ENCODE measurements around the gene TEX14. TPM values are rescaled to one million over a fixed set of nuclear protein-coding genes. Genes with fewer than 3 reads are reported as not detected.

TEX14 gene
- total RNA-seq, 6 donors from 2014 or later, result 0.10 to 1.4 (median 0.63) TPM

- DNase-seq, result no peak
- 92 to 100% methylated on average over 1 of the region's 1 CpG for WGBS, 2 donors
- no peaks in the 10 kb centered on the region for H3K4me1 ChIP-seq
- H3K9me3 ChIP-seq, result no peaks in the 10 kb centered on the region
- H3K27ac ChIP-seq, result no peak overlapping the region
- no peaks in the 10 kb centered on the region for H3K36me3 ChIP-seq
- no peaks in the 10 kb centered on the region for H3K27me3 ChIP-seq
- no peak overlapping the region for H3K4me3 ChIP-seq
- no peak for ATAC-seq (ENCODE audit: low FRiP score in 2 of 2)
- TF ChIP-seq EP300 (IDR thresholded peaks at IDR 0.05) (no peak), POLR2AphosphoS5 (IDR thresholded peaks at IDR 0.05) (no peak), POLR2A (IDR thresholded peaks at IDR 0.05) (no peak), CTCF (IDR thresholded peaks at IDR 0.05) (no peak)
Measured at GRCh38 chr17:58593123-58593522, 98.7 kb downstream of the TEX14 start.

GRCh38 chr17:58591455-58591854 lies 100.4 kb downstream of the TEX14 start:
- WGBS, 2 donors, result 88 to 91% methylated on average over 6 of the region's 6 CpGs
- no peaks in the 10 kb centered on the region for H3K4me1 ChIP-seq
- TF ChIP-seq POLR2A (IDR thresholded peaks at IDR 0.05), result no peak
- TF ChIP-seq EP300 (IDR thresholded peaks at IDR 0.05), result no peak
- TF ChIP-seq CTCF (IDR thresholded peaks at IDR 0.05), result no peak
- no peak for TF ChIP-seq POLR2AphosphoS5 (IDR thresholded peaks at IDR 0.05)
- no peaks in the 10 kb centered on the region for H3K27me3 ChIP-seq
- ATAC-seq (ENCODE audit: low FRiP score in 2 of 2) (no peak), DNase-seq (no peak)
- H3K36me3 ChIP-seq, result no peaks in the 10 kb centered on the region
- H3K27ac ChIP-seq, result no peak overlapping the region
- H3K4me3 ChIP-seq, result no peak overlapping the region
- no peaks in the 10 kb centered on the region for H3K9me3 ChIP-seq

- Histone ChIP-seq H3K9me3 (no peaks in the 10 kb centered on the region), H3K4me1 (no peaks in the 10 kb centered on the region), H3K27me3 (no peaks in the 10 kb centered on the region), H3K27ac (no peak overlapping the region), H3K36me3 (no peaks in the 10 kb centered on the region), H3K4me3 (no peak overlapping the region)
- 76 to 86% methylated on average over 2 of the region's 2 CpGs for WGBS, 2 donors
- ATAC-seq (ENCODE audit: low FRiP score in 2 of 2) (no peak), DNase-seq (no peak)
- TF ChIP-seq EP300 (IDR thresholded peaks at IDR 0.05) (no peak), CTCF (IDR thresholded peaks at IDR 0.05) (no peak), POLR2AphosphoS5 (IDR thresholded peaks at IDR 0.05) (no peak), POLR2A (IDR thresholded peaks at IDR 0.05) (no peak)
Measured at GRCh38 chr17:58590377-58590776, 101.5 kb downstream of the TEX14 start.

GRCh38 chr17:58587713-58588117 lies 104.1 kb downstream of the TEX14 start:
- DNase-seq, result peak in 1 of 2 donors; percentile 54
- WGBS, 2 donors, result 0 to 8% methylated on average over 2 of the region's 2 CpGs
- no peaks in the 10 kb centered on the region for H3K9me3 ChIP-seq
- no peak overlapping the region for H3K27ac ChIP-seq
- TF ChIP-seq POLR2A (IDR thresholded peaks at IDR 0.05), result no peak
- peak; percentile 72 to 96 (median 82) for TF ChIP-seq CTCF (IDR thresholded peaks at IDR 0.05)
- H3K36me3 ChIP-seq, result no peaks in the 10 kb centered on the region
- no peaks in the 10 kb centered on the region for H3K27me3 ChIP-seq
- no peaks in the 10 kb centered on the region for H3K4me1 ChIP-seq
- no peak overlapping the region for H3K4me3 ChIP-seq
- ATAC-seq (ENCODE audit: low FRiP score in 2 of 2), result peak; percentile 75 to 79

- Histone ChIP-seq H3K4me1 (no peaks in the 10 kb centered on the region), H3K4me3 (no peak overlapping the region), H3K27me3 (no peaks in the 10 kb centered on the region), H3K9me3 (no peaks in the 10 kb centered on the region), H3K36me3 (no peaks in the 10 kb centered on the region), H3K27ac (no peak overlapping the region)
- DNase-seq (no peak), ATAC-seq (ENCODE audit: low FRiP score in 2 of 2) (no peak)
- TF ChIP-seq POLR2A (IDR thresholded peaks at IDR 0.05), result no peak
- TF ChIP-seq EP300 (IDR thresholded peaks at IDR 0.05), result no peak
- TF ChIP-seq CTCF (IDR thresholded peaks at IDR 0.05), result no peak
- no peak for TF ChIP-seq POLR2AphosphoS5 (IDR thresholded peaks at IDR 0.05)
- 36 to 61% methylated on average over 1 of the region's 1 CpG for WGBS, 2 donors
Measured at GRCh38 chr17:58586009-58586644, 105.7 kb downstream of the TEX14 start.
